WI38 (cell line): Measurements from ENCODE around the gene NCBP2.

Experiments
- H3K4me3 ChIP-seq: 2 replicates; pipeline ENCODE4 v1.5.1; 2011; ENCODE audit warnings: low read depth, mild to moderate bottlenecking, control low read depth, low read length
- CTCF ChIP-seq: IDR thresholded peaks from 2 replicates; pipeline ENCODE4 v1.5.1; 2012; ENCODE audit warnings: low read depth, mild to moderate bottlenecking, control low read depth, low read length

NCBP2 gene

DNA sequence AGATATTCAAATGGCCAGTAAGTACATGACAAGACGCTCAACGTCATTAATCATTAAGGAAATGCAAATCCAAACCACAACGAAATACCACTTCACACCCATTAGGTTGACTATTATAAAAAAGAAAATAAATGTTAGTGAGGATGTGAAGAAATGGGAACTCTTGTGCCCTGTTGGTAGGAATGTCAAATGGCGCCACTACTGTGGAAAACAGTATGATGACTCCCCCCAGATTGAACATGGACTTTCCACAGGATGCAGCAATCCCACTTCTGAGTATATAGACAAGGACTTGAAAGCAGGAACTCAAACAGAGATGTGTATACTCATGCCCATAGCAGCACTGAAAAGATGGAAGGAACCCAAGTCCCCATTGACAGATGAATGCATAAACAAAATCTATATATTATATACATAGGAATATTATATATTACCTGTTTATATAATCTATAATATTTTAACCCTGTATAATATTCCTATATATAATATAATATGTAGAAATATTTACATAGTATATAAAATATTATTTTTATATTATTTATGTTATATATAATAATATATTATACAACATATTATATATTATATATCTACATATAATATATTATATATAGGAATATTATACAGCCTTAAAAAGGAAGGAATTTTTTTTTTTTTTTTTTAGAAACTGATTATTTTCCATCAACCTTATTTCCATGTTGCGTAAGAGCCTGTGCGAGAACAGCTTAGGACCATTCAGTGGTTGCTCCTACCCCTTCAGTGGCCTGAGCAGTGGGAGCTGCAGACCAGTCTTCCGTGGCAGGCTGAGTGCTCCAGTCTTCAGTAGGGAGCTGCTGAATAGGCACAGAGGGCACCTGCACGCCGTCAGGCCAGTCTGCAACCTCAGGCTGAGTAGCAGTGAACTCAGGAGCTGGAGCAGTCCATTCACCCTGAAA, 43.9 kb upstream of the NCBP2 start:
- H3K4me3 ChIP-seq: no peak overlapping the region
- no peak for TF ChIP-seq CTCF

DNA sequence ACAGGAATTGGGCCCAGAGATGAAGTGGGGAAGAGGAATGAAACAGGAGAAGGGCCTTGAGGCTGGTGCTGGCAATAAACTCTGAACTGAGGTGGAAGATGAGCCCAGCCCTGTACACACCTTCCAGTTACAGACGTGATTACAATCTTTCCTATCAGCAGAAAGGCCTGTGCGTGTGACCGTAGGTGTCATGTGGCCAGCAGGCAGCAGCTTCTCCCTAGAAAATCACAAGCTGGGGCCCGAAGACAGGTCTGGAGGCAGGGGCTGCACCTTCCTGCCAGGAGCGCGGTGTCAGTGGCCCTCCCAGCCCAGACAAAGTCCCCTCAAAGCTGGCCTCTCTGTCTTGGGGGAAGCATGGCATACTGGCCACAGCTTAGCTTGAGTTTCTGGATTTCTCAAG, 43.0 kb upstream of the NCBP2 start:
- TF ChIP-seq CTCF: no peak
- H3K4me3 ChIP-seq: no peak overlapping the region

DNA sequence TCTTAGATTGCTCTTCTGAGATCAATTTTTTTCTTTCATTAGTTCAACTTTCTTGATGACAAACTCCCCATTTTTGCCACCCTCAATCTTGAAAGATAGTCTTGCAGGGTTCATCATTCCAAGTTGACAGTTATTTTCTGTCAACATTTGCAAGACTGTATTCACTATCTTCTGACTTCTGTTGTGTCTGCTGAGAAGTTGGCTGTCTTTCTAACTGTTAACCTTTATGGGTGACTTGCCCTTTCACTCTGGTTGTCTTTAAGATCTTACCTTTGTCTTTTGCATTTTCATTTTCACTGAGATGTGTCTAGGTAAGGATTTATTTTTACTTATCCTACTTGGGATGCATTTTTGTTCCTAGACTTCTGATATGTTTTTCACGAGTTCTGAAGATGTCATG, 40.9 kb upstream of the NCBP2 start:
- no peak overlapping the region for H3K4me3 ChIP-seq
- TF ChIP-seq CTCF: no peak

DNA sequence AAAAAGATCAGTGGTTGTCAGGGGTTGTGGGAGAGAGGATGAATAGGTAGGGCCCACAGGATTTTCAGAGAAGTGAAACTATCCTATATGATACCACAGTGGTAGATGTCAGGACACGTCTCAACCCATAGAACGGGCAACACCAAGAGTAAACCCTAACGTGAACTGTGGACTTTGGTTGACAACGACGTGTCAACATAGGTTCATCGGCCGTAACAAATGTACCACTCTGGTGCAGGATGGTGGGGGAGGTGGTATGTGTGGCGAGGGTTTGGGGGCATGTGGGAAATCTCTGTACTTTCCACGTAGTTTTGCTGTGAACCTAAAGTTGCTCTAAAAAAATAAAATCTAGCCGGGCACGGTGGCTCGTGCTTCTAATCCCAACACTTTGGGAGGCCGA, 39.3 kb upstream of the NCBP2 start:
- no peak for TF ChIP-seq CTCF
- no peak overlapping the region for H3K4me3 ChIP-seq

DNA sequence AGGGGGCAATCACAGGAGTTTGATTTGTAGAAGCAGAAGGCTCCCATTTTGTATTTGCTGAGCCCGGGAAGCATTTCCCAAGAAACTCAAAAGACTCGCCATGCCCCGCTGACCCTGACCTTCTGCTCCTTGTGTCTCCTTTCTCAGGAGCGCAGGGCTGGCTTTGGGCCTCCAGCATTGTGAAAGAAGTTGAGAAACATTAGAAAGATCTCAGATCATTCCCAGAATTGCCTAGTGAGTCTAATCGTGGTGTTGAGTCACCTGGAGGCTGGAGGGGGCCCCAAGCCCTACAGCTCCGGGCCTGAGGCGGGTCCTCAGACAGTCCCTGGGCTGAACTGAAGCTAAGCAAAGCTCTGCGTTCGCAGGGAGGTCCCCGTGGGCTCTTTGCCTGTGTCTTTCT, 37.2 kb upstream of the NCBP2 start:
- no peak overlapping the region for H3K4me3 ChIP-seq
- TF ChIP-seq CTCF: no peak

DNA sequence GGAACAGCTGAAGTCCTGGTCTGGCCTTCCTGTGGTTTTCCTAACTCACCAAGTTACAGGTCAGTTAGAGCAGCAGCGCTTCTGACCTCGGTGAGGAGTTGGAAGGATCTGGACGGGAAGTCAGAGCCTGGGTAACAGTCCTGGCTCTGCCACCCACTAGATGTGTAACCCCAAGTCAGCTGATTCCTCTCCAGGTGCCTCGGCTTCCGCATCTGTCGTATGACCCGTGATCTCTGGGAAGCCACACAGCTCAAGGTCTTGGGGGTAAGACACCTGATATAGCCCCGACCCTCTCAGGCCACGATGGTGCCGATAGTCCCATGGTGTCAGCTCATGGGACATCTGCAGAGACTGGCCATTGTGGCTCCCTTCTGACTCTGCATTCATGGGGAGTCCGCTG, 34.6 kb upstream of the NCBP2 start:
- TF ChIP-seq CTCF: no peak
- H3K4me3 ChIP-seq: no peak overlapping the region

DNA sequence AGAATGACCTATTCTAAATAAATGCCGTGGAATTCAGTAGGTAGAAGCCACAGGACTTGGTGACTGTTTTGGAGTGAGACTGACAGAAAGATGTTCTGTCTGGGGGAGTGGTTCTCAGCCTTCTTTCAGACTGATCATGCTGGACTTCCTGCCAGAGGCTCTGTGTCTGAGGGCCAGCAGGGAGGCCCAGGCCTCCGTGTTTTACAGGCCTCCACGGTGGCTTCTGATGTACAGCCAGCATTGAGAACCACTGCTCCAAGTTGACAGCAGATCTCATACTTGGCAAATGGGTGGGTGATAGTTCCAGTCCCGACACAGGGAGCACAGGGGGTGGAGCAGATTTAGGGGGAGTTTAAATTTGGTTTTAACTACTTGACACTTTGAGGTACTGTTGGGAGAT, 33.0 kb upstream of the NCBP2 start:
- no peak for TF ChIP-seq CTCF
- H3K4me3 ChIP-seq: no peak overlapping the region
